NOMO-1 (cell line): ENCODE results near the gene HLF.

Source experiments
- DNase-seq, 2 experiments: peaks; one replicate each; lab custom pipeline; 2025; ENCODE audit not compliant: unreplicated experiment in 2 of 2; lab: John Stamatoyannopoulos, UW

The HLF gene

GRCh38 chr17:55289978-55290377, 25.2 kb downstream of the HLF start:
- DNase-seq = no peak

GRCh38 chr17:55290492-55291113, 25.8 kb downstream of the HLF start:
- no peak for DNase-seq

- DNase-seq = no peak
Measured at GRCh38 chr17:55291114-55291507, 26.4 kb downstream of the HLF start.

DNA sequence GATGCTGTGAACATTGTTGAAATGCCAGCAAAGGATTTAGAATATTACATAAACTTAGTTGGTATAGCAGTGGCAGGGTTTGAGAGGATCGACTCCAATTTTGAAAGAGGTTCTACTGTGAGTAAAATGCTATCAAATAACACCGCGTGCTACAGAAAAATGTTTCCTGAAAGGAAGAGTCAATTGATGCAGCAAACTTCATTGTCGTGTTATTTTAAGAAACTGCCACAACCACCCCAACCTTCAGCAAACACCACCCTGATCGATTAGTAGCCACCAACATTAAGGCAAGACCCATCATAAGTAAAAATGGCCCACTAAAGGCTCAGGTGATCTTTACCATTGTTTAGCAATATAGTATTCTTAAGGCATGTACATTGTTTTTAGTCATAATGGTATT, 27.3 kb downstream of the HLF start:
- DNase-seq = no peak

- DNase-seq = peak; percentile 20 to 54
Measured at GRCh38 chr17:55294042-55294751, 29.4 kb downstream of the HLF start.

- peak; percentile 25 to 29 for DNase-seq
Measured at GRCh38 chr17:55295411-55296170, 30.8 kb downstream of the HLF start.

DNA sequence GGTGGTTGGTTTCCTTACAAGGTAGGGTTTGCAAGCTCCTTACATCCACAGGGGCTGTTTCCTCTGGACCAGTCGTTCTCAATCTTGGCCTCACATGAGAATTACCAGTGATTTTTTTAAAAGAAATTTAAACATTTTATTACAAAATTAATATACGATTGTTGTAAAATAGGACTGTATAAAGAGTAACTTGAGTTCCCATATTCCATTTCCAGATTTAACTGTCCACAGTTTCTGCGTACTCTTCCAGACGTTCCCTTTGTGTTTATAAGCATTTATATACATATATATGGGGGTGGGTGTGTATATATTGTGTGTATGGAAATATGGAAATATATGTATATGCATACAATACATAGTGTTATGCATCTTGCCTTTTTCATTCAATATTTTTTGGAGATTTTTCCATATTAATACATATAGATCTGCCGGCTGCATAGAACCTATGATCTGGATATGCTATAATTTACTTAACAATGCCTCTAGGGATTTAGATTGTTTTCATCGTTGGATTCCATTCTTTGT, 31.5 kb downstream of the HLF start:
- no peak for DNase-seq

DNA sequence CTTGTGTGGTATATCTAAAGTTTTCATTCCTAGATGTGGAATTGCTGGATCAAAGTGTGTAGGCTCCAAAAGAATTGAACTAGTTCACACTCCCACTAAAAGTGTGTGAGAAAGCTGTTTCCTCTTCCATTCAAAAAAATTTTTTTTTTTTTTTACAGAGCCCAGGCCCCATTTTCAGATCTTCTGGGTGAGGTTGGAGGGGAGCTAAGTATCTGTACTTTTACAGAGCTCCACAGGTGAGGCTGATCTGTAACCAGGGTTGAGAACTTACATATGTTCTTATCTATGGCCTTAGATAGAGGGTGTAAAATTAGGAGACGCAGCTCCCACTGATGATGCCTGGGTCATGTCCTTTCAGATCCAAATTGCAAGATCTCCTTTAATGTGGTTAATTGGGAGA, 31.9 kb downstream of the HLF start:
- no peak for DNase-seq

GRCh38 chr17:55298111-55298730, 33.5 kb downstream of the HLF start:
- no peak for DNase-seq

GRCh38 chr17:55299162-55299838, 34.5 kb downstream of the HLF start:
- no peak for DNase-seq

- no peak for DNase-seq
Measured at GRCh38 chr17:55299890-55300289, 35.1 kb downstream of the HLF start.

DNA sequence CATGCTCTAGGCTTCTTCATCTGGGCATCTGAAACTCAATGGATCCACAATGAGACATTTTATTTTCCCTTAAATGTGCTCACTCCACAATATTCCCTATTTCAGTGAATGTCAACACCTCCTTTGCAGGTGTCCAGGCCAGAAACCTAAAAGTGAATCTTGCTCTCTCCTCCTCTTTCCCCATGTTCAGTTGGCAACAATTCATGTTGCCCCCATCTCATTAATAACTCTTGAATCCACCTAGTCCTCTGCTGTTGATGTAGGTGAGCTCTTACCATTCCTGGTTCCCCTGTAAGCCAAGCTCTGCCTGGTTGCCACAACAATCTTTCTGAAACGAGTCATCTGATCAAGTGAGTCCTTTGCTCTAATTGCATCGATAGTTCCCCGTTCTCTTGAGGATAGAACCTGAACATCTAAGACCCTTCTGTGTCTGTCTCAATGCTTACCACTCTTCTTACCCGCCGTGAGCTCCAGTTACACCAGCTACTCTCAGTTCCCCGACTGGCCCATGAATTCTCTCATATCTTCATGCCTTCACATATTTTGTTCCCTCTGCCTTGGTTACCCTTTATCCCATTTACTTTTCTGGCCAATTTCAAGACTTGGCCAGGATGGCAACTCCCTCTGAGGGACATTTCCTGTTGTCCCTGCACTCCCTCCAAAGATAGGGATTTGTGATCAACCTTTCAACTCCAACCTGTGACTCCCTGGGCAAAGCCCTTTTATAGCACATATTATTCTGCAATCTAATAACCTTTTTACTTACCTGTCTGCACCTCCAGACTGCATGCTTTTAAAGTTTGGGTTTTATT, 35.9 kb downstream of the HLF start:
- no peak for DNase-seq

DNA sequence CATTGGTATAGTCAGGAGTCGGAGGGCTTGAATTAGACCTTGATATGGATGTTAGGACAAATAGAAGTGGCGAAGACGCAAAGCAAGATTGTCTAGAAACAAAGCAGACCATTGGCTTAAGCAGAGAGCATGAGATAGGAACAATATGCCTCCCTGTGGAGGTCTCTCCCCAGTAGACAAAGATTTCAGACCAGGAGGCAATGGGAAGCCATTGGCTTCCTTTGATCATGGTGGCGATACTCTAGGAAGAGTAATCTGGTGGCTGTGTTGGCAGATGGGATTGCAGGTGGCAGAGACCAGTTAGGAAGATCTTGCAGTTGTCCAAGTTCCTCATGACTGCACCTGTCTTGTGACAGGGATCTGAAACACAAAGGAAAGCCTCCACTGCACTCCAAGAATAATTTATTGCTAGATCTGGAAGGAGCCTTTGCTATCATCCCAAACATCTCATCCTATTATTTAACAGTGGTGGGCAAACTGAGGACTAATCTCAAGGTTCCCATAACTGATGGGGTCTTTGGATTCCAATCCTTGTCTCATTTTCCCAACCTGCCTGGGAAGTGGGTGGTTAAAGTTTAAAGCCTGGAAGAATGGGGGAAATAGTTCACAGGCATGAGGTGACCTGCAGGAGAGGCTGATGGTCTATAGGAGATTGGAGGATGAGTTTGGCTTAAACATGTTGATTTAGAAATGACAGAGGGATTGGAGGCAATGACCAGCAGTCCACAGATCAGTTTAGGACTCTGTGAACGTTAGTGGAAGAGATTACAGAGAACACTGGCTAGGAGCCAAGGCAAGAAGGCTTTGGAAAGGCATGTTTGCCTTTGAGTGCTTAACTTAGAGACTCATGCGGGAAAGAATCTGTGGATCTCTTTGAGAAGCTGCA, 37.0 kb downstream of the HLF start:
- no peak for DNase-seq

DNA sequence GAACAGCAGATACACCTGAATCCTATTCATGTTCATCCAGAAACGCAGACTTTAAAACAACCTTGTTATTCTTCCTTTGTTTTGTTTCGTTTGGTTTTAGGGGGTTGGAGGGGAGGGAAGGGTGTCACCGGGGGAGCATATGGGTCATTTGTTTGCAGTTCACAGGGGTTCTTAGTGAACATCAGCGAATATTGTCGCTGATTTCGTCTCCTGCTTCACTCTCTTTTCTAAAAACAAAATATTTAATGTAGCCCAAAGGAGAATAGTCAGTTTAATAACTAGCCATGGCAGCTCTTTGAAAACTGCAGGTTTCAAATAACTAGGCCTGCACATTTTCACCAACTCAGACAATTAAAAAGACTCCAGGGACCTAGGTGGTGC, 37.6 kb downstream of the HLF start:
- no peak for DNase-seq

DNA sequence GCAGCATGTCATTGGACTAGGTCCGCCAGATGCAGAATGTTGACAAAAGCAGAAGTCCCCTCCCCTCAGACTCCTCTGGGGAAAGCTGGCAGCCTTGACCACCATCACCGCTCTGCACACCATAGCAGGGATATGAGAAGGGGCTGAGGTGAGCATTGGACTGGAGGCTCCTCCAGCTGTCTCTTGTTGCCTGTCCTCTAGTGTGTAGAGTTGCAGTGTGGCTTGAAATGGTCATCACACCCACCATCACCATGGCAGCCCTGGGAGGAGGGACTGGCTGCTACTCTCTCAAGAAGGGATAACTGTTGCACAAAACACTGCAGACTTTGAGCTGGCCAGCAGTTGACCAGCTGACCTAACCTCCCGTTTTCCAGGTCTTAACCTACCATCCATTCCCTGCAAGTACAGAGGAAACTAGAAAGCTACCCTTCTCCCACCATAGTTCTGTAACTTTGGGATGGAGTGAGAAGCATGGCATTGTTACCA, 38.3 kb downstream of the HLF start:
- DNase-seq = no peak

DNA sequence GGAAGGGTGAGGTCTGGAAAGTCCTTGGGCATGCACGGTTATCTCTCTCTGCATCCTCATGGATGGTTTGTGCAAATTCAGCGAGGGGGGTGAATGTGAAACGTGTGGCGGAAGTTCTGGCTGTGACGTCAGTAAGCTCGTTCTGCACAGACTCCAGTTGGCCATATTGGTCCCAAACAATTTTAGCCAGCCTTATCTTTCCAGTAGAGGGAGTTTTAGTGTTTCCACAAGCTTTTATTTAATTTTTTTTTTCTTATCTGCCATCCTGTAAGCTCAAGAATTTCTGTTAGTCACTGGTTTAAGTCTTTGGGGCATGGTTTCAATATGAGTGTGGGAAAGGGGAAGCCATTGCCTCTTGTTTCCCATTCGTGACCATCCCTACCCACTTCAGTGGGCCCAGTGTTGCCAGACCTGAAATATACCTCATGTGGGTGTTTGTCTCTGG, 39.0 kb downstream of the HLF start:
- DNase-seq = no peak

- DNase-seq = no peak
Measured at GRCh38 chr17:55304171-55304859, 39.6 kb downstream of the HLF start.
